IMR-90 (cell line): Measurements from ENCODE around the gene AZU1.

Experiments used
- BHLHE40 ChIP-seq: fragments of 150-350 bp; IDR thresholded peaks from 2 replicates; pipeline ENCODE4 v1.6.1; 2016; ENCODE audit warnings: mild to moderate bottlenecking, low read depth, low read length
- CEBPB ChIP-seq: IDR thresholded peaks from 2 replicates; pipeline ENCODE4 v1.6.1; 2012; ENCODE audit warnings: low read depth, low read length, improper control_type of control experiment
- CTCF ChIP-seq: conservative IDR thresholded peaks from 2 replicates; pipeline ENCODE4 v1.5.1; 2012; ENCODE audit warnings: mild to moderate bottlenecking, low read depth, low read length, improper control_type of control experiment
- FOS ChIP-seq: fragments of 150-350 bp; IDR thresholded peaks from 2 replicates; pipeline ENCODE4 v1.6.1; 2016; ENCODE audit warnings: low read depth, low read length
- POLR2A ChIP-seq: IDR thresholded peaks from 2 replicates; pipeline ENCODE4 v1.6.1; 2012; ENCODE audit warnings: mild to moderate bottlenecking, low read depth, low read length
- RCOR1 ChIP-seq: IDR thresholded peaks from 2 replicates; pipeline ENCODE4 v1.6.1; 2012; ENCODE audit warnings: mild to moderate bottlenecking, low read length, improper control_type of control experiment; ENCODE audit not compliant: insufficient replicate concordance
- RFX5 ChIP-seq: IDR thresholded peaks from 2 replicates; pipeline ENCODE4 v1.8.0; 2012; ENCODE audit warnings: low read depth, mild to moderate bottlenecking, low read length, moderate library complexity
- SMC3 ChIP-seq: fragments of 150-350 bp; IDR thresholded peaks from 2 replicates; pipeline ENCODE4 v1.6.1; 2016; ENCODE audit warnings: low read depth, mild to moderate bottlenecking, antibody characterized with exemption, low read length, moderate library complexity
- USF2 ChIP-seq: fragments of 150-350 bp; IDR thresholded peaks from 2 replicates; pipeline ENCODE4 v1.6.1; 2017; ENCODE audit warnings: mild to moderate bottlenecking, antibody characterized with exemption, low read length, low read depth

DNA sequence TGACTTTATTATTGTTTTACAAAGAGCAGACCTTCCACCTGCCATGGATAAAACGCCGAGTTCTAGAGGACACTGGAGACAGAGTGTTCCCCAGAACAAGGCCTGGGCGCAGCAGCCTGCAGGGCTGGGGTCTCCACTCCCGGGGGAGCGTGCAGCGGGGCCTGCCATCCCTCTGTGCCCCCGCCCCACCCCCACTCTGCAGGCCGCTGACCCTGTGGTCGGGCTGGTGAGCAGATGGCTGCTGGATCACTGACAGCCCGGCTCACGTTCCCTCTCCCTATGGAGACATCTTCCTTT, 39.0 kb upstream of the AZU1 start:
- TF ChIP-seq CTCF, result no peak
- no peak for TF ChIP-seq SMC3
- no peak for TF ChIP-seq USF2
- no peak for TF ChIP-seq POLR2A
- no peak for TF ChIP-seq BHLHE40
- no peak for TF ChIP-seq FOS
- TF ChIP-seq CEBPB, result no peak
- no peak for TF ChIP-seq RCOR1
- TF ChIP-seq RFX5, result no peak
